Epithelial cell of prostate (primary cell): ENCODE data around the gene SDR39U1.

Experiments
- DNase-seq: peaks from one replicate; pipeline ENCODE4 v3.0.0-alpha.2; 2011; ENCODE audit warnings: low read depth, low spot score
- H3K27ac ChIP-seq: fragments of 450-650 bp; 2 replicates; pipeline ENCODE4 v1.5.1; 2017; ENCODE audit warnings: mild to moderate bottlenecking

The SDR39U1 gene

GRCh38 chr14:24415421-24416253 is 26.9 kb downstream of the SDR39U1 start:
- H3K27ac ChIP-seq, result no peak overlapping the region
- DNase-seq, result no peak

DNA sequence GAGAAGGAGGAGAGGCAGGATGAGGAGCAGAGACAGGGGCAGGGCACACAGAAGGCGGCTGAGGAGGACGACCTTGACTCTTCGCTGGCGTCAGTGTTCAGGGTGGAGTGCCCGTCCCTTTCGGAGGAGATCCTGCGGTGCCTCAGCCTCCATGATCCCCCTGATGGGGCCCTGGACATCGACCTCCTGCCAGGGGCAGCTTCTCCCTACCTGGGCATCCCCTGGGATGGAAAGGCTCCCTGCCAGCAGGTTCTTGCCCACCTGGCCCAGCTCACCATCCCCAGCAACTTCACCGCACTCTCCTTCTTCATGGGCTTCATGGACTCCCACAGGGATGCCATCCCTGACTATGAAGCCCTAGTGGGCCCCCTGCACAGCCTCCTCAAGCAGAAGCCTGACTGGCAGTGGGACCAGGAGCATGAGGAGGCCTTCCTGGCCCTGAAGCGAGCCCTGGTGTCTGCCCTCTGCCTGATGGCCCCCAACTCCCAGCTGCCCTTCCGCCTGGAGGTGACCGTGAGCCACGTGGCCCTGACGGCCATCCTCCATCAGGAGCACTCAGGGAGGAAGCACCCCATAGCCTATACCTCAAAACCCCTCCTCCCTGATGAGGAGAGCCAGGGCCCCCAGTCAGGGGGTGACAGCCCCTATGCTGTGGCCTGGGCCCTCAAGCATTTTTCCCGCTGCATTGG is 27.7 kb downstream of the SDR39U1 start:
- H3K27ac ChIP-seq, result no peak overlapping the region
- no peak for DNase-seq

DNA sequence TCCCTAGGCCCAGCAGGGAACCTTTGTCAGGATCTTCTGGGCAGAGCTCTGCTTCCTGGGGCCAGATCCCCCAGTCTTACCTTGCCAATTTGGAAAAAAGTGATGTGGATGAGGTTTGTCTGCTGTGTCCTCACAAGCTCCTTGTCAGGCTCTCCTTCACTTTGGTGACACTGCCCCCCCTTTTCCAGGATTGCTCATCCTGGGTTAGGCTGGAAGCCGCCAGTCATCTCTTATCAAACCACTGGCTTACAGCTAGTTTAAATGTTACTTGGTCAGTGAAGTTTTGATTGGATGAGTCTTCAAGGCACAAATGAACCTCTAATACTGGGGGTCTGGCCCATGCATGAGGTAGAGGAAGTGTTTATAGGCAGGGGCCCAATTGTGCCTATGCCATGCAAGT is 28.5 kb downstream of the SDR39U1 start:
- H3K27ac ChIP-seq, result no peak overlapping the region
- DNase-seq, result no peak

DNA sequence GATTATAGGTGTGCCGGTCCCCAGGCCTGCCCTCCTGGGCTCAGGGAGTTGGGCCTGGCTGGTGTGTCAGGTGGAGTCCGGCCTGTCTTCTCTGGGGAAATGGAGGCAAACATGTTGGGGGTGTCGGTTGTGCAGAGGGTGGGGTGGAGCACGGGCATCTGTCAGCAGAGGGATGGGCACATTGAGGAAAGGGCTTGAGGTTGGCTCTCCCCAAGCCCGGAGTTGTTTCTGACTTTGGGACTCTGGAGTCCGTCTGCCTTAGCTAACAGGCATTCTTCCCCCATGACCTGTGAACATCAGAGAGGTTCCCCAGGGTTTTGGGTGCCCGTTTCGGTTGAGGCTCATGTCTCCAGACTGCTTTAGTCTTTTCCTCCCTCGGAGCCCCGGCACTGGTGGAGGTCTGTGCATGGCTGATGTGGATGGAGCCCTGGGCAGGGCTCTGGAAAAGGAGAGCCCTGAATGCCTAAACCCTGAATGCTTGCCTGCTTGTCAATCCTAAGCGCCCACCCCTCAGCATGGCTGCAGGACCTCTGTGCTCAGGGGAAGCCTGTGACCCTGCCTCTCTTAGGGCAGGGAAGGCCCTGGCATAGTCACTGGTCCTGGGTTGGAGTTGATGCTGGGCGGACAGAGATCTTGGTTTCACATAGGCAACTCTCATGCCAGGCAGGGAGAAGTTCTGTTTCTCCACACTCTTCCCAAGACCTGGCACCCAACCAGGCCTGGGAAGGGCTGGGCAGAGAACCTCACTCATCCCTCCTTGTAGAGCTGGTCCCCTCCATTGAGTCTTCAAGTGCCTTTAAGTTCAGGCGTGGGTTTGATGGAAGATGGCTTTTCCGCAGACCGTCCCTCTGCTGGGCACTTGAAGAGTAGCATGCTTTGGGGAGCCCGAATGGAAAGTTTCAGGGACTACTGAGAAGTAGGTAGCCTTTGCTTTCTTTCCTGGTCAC is 30.9 kb downstream of the SDR39U1 start:
- no peak for DNase-seq

GRCh38 chr14:24409956-24410355 is 32.6 kb downstream of the SDR39U1 start:
- no peak overlapping the region for H3K27ac ChIP-seq
- no peak for DNase-seq

More for the DNA sequence above, 30.9 kb downstream of the SDR39U1 start:
- no peak overlapping the region for H3K27ac ChIP-seq

DNA sequence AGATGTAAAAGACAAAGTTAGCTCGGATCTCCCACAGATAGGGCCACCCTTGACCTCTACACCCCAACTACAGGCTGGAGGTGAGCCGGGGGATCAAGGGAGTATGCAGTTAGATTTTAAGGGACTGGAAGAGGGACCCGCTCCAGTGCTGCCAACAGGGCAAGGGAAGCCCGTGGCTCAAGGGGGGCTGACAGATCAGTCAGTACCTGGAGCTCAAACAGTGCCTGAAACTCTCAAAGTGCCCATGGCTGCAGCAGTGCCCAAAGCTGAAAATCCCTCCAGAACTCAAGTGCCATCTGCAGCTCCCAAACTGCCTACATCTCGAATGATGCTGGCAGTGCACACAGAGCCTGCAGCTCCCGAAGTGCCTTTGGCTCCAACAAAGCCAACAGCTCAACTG is 33.4 kb downstream of the SDR39U1 start:
- DNase-seq, result no peak
- H3K27ac ChIP-seq, result no peak overlapping the region

- H3K27ac ChIP-seq, result no peak overlapping the region
- DNase-seq, result no peak
Measured at GRCh38 chr14:24408764-24409163, 33.8 kb downstream of the SDR39U1 start.

DNA sequence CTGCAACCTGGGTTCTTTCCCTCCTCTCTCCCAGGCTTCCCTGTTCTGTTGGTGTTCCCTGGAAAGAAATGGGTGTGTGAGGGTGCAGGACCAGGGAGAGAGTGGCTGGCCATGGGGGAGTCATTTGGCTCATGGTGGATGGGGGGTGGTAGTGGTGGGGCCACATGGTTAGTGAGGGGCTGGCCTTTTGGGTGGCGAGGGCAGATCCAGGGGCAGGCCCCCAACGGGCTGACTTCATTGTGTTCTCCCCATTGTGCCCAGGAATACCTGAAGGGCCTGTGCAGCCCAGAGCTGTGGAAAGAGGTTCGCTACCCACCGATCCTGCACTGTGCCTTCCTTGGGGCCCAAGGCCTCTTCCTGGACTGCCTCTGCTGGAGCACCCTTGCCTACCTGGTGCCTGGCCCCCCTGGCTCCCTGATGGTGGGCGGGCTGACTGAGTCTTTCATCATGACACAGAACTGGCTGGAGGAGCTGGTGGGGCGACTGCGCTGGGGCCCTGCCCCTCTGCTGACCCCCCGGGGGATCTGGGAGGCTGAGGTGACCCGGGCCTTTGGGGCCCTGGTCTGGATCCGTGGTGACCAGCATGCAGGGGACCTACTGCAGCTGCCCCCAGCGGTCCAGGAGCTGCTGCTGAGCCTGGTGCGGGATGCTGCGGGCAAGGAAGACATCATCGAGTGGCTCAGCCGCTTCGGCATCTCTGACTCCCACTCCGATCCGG is 34.8 kb downstream of the SDR39U1 start:
- no peak overlapping the region for H3K27ac ChIP-seq
- DNase-seq, result no peak

DNA sequence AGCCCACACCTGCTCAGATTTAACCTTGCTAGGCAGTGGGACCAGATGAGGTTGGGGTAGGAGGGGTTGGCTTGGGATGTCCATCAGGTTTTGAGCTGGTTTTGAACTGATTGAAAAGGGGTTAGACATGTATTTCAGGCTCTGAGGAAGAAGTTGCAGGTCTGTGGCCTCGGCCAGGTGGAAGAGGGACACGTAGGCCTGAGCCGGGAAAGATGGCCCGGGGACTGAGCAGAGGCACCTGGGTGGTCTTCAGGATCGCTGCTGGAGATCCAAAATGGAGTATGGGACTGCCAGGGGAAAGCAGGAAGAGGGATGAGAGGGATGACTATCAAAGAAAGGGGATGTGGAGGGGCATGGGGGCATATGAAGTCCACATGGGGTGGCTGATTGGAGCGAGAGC is 36.2 kb downstream of the SDR39U1 start:
- H3K27ac ChIP-seq, result no peak overlapping the region
- no peak for DNase-seq

DNA sequence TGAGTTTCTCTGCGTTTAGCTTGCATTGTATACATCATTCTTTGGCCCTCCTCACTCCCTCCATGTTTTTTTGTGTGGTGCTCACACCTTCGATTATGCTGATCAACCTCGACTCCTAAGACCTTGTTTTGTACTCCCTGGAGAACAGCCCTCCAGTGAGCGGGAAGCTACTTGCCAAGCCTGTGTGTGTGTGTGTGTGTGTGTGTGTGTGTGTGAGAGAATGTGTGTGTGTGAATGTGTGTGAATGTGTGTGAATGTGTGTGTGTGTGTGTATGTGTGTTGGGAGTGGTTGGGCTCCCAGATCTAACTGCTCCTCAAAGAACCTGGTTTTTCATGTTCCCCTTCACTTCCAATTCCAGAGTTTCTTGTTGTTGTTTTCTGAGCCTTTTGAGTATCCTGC is 37.8 kb downstream of the SDR39U1 start:
- no peak for DNase-seq
- no peak overlapping the region for H3K27ac ChIP-seq

- no peak overlapping the region for H3K27ac ChIP-seq
- no peak for DNase-seq
Measured at GRCh38 chr14:24403294-24403998, 39.1 kb downstream of the SDR39U1 start.

- H3K27ac ChIP-seq, result no peak overlapping the region
Measured at GRCh38 chr14:24401810-24402702, 40.5 kb downstream of the SDR39U1 start.

GRCh38 chr14:24399999-24400718 is 42.4 kb downstream of the SDR39U1 start:
- H3K27ac ChIP-seq, result no peak overlapping the region
- no peak for DNase-seq

More at GRCh38 chr14:24401810-24402702, 40.5 kb downstream of the SDR39U1 start:
- no peak for DNase-seq

GRCh38 chr14:24399447-24399822 is 43.1 kb downstream of the SDR39U1 start:
- no peak for DNase-seq
- peak overlapping the region; percentile 97 for H3K27ac ChIP-seq

DNA sequence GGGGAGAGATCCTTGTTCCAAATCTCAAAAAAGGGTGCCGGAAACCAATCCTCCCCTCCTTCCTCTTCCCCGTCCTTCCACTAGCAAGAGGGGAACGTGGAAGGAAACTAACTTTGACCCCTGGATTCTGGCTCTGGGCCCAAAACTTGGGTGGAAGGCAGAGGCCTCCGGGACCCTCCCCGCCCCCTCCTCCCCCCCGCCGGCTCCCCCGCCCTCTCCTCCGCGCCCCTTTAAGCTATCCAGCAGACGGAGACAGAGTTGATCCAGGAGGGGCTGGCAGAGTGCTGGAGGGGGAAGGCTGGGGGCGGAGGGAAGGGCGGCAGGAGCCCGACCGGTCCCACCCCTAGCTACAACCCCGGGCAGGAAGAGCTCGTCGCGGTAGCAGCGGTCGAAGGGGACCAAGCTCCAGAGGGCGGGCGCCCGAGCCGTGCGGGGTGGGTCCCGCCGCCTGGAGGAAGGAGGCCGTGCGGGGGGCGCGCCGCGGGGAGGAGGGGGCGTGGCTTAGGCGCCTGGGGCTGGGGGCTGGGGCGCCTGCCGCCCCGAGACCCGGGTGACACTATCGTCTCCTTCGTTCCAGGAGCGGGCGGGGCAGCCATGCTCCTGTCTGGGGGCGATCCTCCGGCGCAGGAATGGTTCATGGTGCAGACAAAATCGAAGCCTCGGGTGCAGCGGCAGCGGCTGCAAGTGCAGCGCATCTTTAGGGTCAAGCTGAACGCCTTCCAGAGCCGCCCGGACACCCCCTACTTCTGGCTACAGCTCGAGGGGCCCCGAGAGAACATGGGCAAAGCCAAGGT is 43.7 kb downstream of the SDR39U1 start, which contains the start of gene NYNRIN:
NYNRIN (plus strand) TSS at position 351 of the 794 bp plus-strand sequence; CDS start at position 595, 244 bp downstream.
- H3K27ac ChIP-seq, result peak within 1 kb of the TSS; percentile 97
- no peak for DNase-seq

GRCh38 chr14:24398293-24398652 is 44.3 kb downstream of the SDR39U1 start:
- DNase-seq, result no peak
- peak overlapping the region; percentile 97 for H3K27ac ChIP-seq
